Measurements from ENCODE around the gene LYST.

LYST gene

DNA sequence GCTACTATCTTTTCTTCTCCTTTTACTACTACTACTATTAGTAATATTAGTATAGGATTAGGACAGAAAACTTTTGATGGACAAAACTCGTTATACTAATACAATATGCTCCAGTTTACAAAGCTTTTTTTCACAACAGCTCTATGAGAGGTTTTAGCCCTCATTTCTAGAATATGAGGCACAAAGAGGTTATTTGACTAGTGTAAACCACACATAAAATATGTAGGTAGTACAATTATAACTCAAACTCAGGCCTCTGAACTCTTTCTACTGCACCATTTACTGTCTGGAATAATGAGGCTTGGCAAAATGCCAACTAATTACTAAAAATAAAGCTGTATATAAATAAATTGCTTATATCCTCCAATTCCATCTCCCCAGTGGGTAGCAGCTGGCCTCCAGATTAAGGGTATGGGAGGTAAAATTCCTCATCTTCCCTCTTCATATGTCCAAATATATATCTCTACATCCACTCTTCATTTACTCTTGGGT, 99.9 kb downstream of the LYST start:
- Histone ChIP-seq H2AFZ (ENCODE audit: low read length) (no peak overlapping the region), H3K9ac (ENCODE audit: low read length) (no peak overlapping the region), H3K27ac (ENCODE audit: low read depth, low read length, poor library complexity, severe bottlenecking) (no peak overlapping the region), H3K4me2 (ENCODE audit: low read length) (no peak overlapping the region), H3F3A (ENCODE audit: insufficient read depth, low read length) (no peaks in the 10 kb centered on the region), H3K79me2 (ENCODE audit: insufficient read depth, low read length) (no peaks in the 10 kb centered on the region), H3K9me2 (ENCODE audit: low read depth, low read length) (no peaks in the 10 kb centered on the region), H4K20me1 (ENCODE audit: insufficient read depth, low read length) (no peaks in the 10 kb centered on the region), H3K27me3 (ENCODE audit: insufficient read depth, low read length) (no peaks in the 10 kb centered on the region), H3K4me3 (ENCODE audit: low read depth, low read length, poor library complexity, severe bottlenecking) (no peak overlapping the region), H3K4me1 (ENCODE audit: insufficient read depth, low read length, severe bottlenecking) (no peaks in the 10 kb centered on the region), H3K36me3 (ENCODE audit: insufficient read depth, low read length) (no peaks in the 10 kb centered on the region), H3K9me3 (ENCODE audit: low read length) (no peaks in the 10 kb centered on the region)
- TF ChIP-seq, protein P1, sequence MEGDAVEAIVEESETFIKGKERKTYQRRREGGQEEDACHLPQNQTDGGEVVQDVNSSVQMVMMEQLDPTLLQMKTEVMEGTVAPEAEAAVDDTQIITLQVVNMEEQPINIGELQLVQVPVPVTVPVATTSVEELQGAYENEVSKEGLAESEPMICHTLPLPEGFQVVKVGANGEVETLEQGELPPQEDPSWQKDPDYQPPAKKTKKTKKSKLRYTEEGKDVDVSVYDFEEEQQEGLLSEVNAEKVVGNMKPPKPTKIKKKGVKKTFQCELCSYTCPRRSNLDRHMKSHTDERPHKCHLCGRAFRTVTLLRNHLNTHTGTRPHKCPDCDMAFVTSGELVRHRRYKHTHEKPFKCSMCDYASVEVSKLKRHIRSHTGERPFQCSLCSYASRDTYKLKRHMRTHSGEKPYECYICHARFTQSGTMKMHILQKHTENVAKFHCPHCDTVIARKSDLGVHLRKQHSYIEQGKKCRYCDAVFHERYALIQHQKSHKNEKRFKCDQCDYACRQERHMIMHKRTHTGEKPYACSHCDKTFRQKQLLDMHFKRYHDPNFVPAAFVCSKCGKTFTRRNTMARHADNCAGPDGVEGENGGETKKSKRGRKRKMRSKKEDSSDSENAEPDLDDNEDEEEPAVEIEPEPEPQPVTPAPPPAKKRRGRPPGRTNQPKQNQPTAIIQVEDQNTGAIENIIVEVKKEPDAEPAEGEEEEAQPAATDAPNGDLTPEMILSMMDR (IDR thresholded peaks at IDR 0.05; ENCODE audit: low read length): no peak
- TF ChIP-seq EZH2 (IDR thresholded peaks at IDR 0.05; ENCODE audit: borderline replicate concordance, low read length): no peak

DNA sequence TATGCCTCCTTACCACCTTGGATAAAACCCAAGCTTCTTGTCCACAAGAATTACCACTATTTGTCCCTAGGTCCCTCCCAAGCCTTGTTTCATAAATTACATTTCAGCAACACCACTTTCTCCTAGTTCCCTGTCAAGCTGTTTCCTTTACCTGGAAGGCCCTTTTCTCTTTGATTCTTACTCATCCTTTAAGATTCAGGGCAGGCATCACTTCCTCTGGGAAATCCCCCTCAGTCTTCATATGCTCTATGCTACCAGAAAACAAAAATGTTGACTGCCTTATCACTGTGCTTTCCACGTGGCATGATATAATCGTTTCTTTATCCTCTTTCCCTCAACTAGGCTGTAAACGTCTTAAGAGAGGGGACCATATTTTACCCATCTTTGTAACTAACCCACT, 102.7 kb downstream of the LYST start:
- no peak overlapping the region for H3K27ac ChIP-seq (ENCODE audit: low read depth, low read length, poor library complexity, severe bottlenecking)
- no peak for TF ChIP-seq EZH2 (IDR thresholded peaks at IDR 0.05; ENCODE audit: borderline replicate concordance, low read length)

DNA sequence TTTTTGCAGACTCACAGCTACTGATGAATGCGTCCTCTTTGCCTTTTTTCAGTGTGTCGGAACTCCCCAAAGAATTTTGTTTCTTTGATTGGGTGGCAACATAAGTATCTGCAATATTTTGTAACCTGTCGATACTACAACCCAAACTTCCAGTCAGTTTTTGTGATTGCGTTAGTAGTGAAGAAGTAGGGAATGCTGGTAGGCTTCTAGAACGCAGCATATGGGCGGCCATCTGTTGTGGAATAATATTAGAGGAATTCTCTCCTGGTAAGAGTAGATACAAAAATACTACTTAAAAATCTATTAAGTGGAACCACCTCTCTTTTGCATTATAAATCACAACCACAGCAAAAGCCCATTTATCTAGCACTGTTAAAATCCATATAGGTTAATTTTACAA, 107.4 kb downstream of the LYST start:
- TF ChIP-seq, protein P1 (IDR thresholded peaks at IDR 0.05; ENCODE audit: low read length): no peak
- no peak for TF ChIP-seq EZH2 (IDR thresholded peaks at IDR 0.05; ENCODE audit: borderline replicate concordance, low read length)
- no peak overlapping the region for H3K27ac ChIP-seq (ENCODE audit: low read depth, low read length, poor library complexity, severe bottlenecking)
- no peaks in the 10 kb centered on the region for H3K9me3 ChIP-seq (ENCODE audit: low read length)
- H3K4me3 ChIP-seq (ENCODE audit: low read depth, low read length, poor library complexity, severe bottlenecking): no peak overlapping the region
- no peaks in the 10 kb centered on the region for H3K9me2 ChIP-seq (ENCODE audit: low read depth, low read length)
- no peaks in the 10 kb centered on the region for H3K4me1 ChIP-seq (ENCODE audit: insufficient read depth, low read length, severe bottlenecking)
- H3K4me2 ChIP-seq (ENCODE audit: low read length): no peak overlapping the region
- H4K20me1 ChIP-seq (ENCODE audit: insufficient read depth, low read length): no peaks in the 10 kb centered on the region
- no peaks in the 10 kb centered on the region for H3F3A ChIP-seq (ENCODE audit: insufficient read depth, low read length)
- H3K79me2 ChIP-seq (ENCODE audit: insufficient read depth, low read length): no peaks in the 10 kb centered on the region
- H3K36me3 ChIP-seq (ENCODE audit: insufficient read depth, low read length): no peaks in the 10 kb centered on the region
- H2AFZ ChIP-seq (ENCODE audit: low read length): no peak overlapping the region
- no peak overlapping the region for H3K9ac ChIP-seq (ENCODE audit: low read length)
- H3K27me3 ChIP-seq (ENCODE audit: insufficient read depth, low read length): no peaks in the 10 kb centered on the region

More for the DNA sequence above, 102.7 kb downstream of the LYST start:
- Histone ChIP-seq H3K4me2 (ENCODE audit: low read length) (no peak overlapping the region), H3K36me3 (ENCODE audit: insufficient read depth, low read length) (no peaks in the 10 kb centered on the region), H4K20me1 (ENCODE audit: insufficient read depth, low read length) (no peaks in the 10 kb centered on the region), H2AFZ (ENCODE audit: low read length) (no peak overlapping the region), H3K9ac (ENCODE audit: low read length) (no peak overlapping the region), H3K9me3 (ENCODE audit: low read length) (no peaks in the 10 kb centered on the region), H3K79me2 (ENCODE audit: insufficient read depth, low read length) (no peaks in the 10 kb centered on the region), H3F3A (ENCODE audit: insufficient read depth, low read length) (no peaks in the 10 kb centered on the region), H3K9me2 (ENCODE audit: low read depth, low read length) (no peaks in the 10 kb centered on the region), H3K4me3 (ENCODE audit: low read depth, low read length, poor library complexity, severe bottlenecking) (no peak overlapping the region), H3K4me1 (ENCODE audit: insufficient read depth, low read length, severe bottlenecking) (no peaks in the 10 kb centered on the region), H3K27me3 (ENCODE audit: insufficient read depth, low read length) (no peaks in the 10 kb centered on the region)

DNA sequence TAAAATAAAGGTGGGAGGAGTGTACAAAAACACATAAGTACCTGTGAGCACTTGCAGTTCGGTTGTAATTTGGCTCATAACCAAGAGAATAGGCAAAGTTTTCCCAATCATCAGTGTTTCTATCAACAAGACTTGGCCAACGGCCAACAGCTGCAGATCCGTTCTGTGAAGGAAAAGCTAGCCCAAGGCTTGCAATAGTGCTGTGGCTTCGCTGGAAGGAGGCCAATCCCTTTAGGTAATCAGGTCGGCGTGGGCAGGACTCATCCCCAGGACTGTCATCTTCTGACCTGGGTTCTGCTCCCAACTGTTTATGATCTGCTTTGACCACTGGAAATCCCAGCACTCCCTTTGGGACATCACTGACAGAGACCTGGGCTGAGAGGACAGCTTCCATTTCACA, 107.8 kb downstream of the LYST start:
- H3K9me3 ChIP-seq (ENCODE audit: low read length): no peaks in the 10 kb centered on the region
- TF ChIP-seq, protein P1 (IDR thresholded peaks at IDR 0.05; ENCODE audit: low read length): no peak
- no peak for TF ChIP-seq EZH2 (IDR thresholded peaks at IDR 0.05; ENCODE audit: borderline replicate concordance, low read length)
- H4K20me1 ChIP-seq (ENCODE audit: insufficient read depth, low read length): no peaks in the 10 kb centered on the region
- no peak overlapping the region for H3K27ac ChIP-seq (ENCODE audit: low read depth, low read length, poor library complexity, severe bottlenecking)
- H3K27me3 ChIP-seq (ENCODE audit: insufficient read depth, low read length): no peaks in the 10 kb centered on the region
- H3F3A ChIP-seq (ENCODE audit: insufficient read depth, low read length): no peaks in the 10 kb centered on the region
- H3K9ac ChIP-seq (ENCODE audit: low read length): no peak overlapping the region
- no peaks in the 10 kb centered on the region for H3K79me2 ChIP-seq (ENCODE audit: insufficient read depth, low read length)
- no peak overlapping the region for H3K4me2 ChIP-seq (ENCODE audit: low read length)
- H3K36me3 ChIP-seq (ENCODE audit: insufficient read depth, low read length): no peaks in the 10 kb centered on the region
- H2AFZ ChIP-seq (ENCODE audit: low read length): no peak overlapping the region
- H3K4me1 ChIP-seq (ENCODE audit: insufficient read depth, low read length, severe bottlenecking): no peaks in the 10 kb centered on the region
- no peak overlapping the region for H3K4me3 ChIP-seq (ENCODE audit: low read depth, low read length, poor library complexity, severe bottlenecking)
- H3K9me2 ChIP-seq (ENCODE audit: low read depth, low read length): no peaks in the 10 kb centered on the region

All from OCI-LY1 (cell line).